ENCODE data around the gene USP19. TPM values are rescaled to one million over a fixed set of nuclear protein-coding genes. Genes with fewer than 3 reads are reported as not detected.

The USP19 gene
- total RNA-seq, 1 donor from 2014 or later: 75.0 TPM

DNA sequence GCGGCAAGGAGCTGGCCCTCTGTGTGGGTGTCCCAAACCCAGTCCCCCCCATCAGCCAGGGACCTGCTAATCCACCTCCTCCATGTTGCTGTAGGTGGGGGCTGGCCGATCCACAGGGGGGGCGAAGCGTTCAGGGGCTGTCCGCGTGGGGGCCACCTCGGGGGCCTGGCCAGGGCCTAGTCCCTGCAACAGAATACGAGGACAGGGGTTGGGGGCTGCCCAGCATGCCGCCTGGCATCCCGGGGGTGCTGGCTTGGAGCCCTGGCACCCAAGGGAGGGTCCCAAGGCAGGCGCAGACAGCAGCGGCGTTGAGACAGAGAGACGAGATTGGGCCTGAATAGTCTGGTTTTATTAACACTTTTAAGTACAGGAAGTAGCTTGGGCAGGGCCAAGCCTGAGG is 12.3 kb downstream of the USP19 start:
- intact Hi-C loops (cut with micrococcal nuclease): no loop called here

GRCh38 chr3:49104427-49105291 is 16.0 kb downstream of the USP19 start, which contains the start of gene QARS1:
Gene QARS1, minus strand, starts transcription at chr3:49104757. Its CDS starts 24 bp downstream, at chr3:49104733.
- intact Hi-C loops (cut with micrococcal nuclease): loop anchor here (1.0 kb wide), 9 partner anchors 10 to 836 kb away; partner anchors contain the start of genes DAG1, IMPDH2, KLHDC8B and QRICH1

- intact Hi-C loops (cut with micrococcal nuclease): loop anchor here (1.0 kb wide), 9 partner anchors 10 to 836 kb away; partner anchors contain the start of genes DAG1, IMPDH2, KLHDC8B and QRICH1
Observed at GRCh38 chr3:49104052-49104426, 16.6 kb downstream of the USP19 start.

DNA sequence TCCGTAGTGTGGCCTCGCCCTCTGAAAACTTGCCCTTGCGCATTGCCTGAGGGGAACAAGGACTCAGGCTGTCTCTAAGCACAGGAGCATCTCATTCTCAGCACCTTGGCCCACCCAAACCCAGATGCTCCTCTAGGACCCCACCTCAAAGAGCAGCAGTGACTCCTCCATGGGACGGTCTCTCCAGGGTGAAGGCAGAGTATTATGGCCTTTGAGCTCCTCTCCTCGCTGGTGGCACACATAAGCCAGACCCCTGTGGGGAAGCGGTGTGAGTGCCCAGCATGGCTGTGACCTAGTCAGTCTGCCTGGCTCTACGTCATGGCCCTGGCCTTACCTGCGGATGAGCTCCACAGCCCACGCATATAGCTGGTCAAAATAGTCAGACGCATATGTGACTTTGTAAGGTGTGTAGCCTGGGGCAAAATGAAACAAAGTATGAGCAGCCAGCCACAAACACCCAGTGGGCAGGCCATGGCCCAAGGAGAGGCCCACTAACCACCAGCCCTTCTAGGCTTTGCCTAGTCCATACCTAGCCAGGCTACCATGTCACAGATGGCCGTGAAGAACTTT is 20.5 kb downstream of the USP19 start:
- intact Hi-C loops (cut with micrococcal nuclease): no loop called here

- intact Hi-C loops (cut with micrococcal nuclease): loop anchor here (10.0 kb wide), 3 partner anchors 576 to 1584 kb away; partner anchors contain the start of genes APEH, ELP6 and ZNF589
Observed at GRCh38 chr3:49098910-49099630, 21.6 kb downstream of the USP19 start.

DNA sequence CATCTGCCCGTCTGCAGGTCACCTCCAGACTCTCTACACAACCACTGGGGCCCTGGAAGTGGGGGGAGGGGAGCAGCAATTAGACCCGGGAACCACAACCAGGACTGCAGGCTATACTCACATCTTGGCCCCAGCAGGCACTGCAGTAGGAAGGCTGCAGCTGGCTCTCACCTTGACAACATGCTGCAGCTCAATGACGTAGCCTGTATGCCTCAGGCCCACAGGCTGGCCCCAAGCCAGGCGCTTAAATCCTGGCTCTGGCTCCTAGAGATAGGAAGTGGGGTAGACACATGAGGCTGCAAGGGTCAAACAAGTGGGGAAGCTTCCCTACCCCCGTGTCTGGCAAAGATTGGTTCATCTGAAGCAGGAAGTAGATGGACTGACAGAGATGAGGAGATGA is 22.2 kb downstream of the USP19 start:
- intact Hi-C loops (cut with micrococcal nuclease): loop anchor here (10.0 kb wide), 3 partner anchors 576 to 1584 kb away; partner anchors contain the start of genes APEH, ELP6 and ZNF589

GRCh38 chr3:49093853-49094767 is 26.5 kb downstream of the USP19 start, which contains the start of gene QRICH1:
Gene QRICH1, minus strand, starts transcription at chr3:49094071. Its CDS starts 17,054 bp downstream, at chr3:49077017.
- intact Hi-C loops (cut with micrococcal nuclease): loop anchor here (1.0 to 10.0 kb wide), 25 partner anchors 10 to 1579 kb away; partner anchors contain the start of genes APEH, ARIH2, C3orf62 and CCDC51

- intact Hi-C loops (cut with micrococcal nuclease): loop anchor here (1.0 to 10.0 kb wide), 5 partner anchors 195 to 1578 kb away; partner anchors contain the start of genes APEH, ELP6, GMPPB and SLC25A20
Observed at GRCh38 chr3:49092938-49093852, 27.4 kb downstream of the USP19 start.

DNA sequence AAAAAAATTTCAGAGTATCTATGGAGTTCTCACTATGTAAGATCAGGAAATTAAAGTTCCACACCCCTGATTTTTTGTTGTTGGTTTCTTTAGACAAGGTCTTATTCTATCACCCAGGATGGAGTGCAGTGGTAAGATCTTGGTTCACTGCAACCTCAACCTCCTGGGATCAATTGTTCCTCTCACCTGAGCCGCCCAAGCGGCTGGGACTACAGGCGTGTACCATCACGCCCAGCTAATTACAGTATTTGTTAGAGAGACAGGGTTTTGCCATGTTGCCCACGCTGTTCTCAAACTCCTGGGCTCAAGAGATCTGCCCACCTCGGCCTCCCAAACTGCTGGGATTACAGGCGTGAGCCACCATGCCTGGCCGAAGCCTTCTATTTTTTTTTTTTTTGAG is 39.2 kb downstream of the USP19 start:
- intact Hi-C loops (cut with micrococcal nuclease): no loop called here

- intact Hi-C loops (cut with micrococcal nuclease): no loop called here
Observed at GRCh38 chr3:49079270-49079669, 41.4 kb downstream of the USP19 start.

DNA sequence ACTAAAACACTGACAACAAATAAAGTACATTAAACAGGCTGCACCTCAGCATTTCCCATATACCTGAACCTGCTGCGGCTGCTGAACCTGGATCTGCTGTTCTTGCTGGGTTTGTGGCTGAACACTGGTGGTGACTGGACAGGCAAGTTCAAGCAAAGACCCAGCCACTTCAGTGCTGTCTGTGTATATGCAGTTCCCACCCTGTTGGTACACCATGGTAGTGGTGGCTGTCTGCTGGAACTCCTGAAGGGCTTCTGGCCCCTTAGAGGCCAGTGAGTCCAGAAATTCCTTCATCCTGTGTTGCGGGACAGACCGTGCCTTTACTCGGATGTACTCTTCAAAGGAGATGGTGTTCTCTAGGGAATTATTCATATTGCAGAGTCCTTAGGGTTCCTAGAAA is 44.0 kb downstream of the USP19 start:
- intact Hi-C loops (cut with micrococcal nuclease): no loop called here

DNA sequence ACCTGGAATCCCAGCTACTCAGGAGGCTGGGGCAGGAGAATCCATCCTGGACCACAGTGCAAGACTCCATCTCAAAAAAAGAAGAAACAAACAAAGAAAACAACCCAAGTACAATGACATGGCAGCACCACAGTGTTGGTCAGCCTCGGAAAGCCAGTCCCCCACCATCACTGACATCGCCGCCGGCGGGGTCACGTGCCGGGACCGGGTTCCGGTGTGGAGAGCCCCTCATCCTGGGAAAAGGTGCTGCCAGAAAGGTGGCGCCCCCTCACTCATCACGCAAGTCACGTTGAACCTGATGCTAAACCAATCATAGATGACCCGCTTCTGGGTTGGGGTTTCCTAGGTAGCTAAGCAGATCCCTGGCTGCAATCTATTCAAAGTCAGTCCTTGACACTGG is 44.5 kb downstream of the USP19 start:
- intact Hi-C loops (cut with micrococcal nuclease): no loop called here

Other genes starting within 250 kb of the USP19 start
- 34.7 and 38.6 TPM in 2 replicates for gene SLC25A20, start 221.9 kb downstream of the USP19 start, total RNA-seq
- 128 and 137 TPM in 2 replicates for gene ARIH2, start 202.0 kb downstream of the USP19 start, total RNA-seq
- gene P4HTM, start 130.6 kb downstream of the USP19 start, total RNA-seq: 43.3 and 48.9 TPM in 2 replicates
- 148 and 151 TPM in 2 replicates for gene WDR6, start 113.4 kb downstream of the USP19 start, total RNA-seq
- 22.2 and 23.1 TPM in 2 replicates for gene DALRD3, start 102.2 kb downstream of the USP19 start, total RNA-seq
- gene NDUFAF3, start 98.7 kb downstream of the USP19 start, total RNA-seq: 119 and 120 TPM in 2 replicates
- 157 and 161 TPM in 2 replicates for gene IMPDH2, start 91.4 kb downstream of the USP19 start, total RNA-seq
- gene QRICH1, start 26.8 kb downstream of the USP19 start, total RNA-seq: 150 TPM in 2 replicates
- gene QARS1, start 16.1 kb downstream of the USP19 start, total RNA-seq: 207 and 215 TPM in 2 replicates
- not detected in 2 replicates for gene LAMB2, start 12.2 kb upstream of the USP19 start, total RNA-seq
- 25.1 and 26.3 TPM in 2 replicates for gene CCDC71, start 45.5 kb upstream of the USP19 start, total RNA-seq
- 2.0 and 2.6 TPM in 2 replicates for gene KLHDC8B, start 50.8 kb upstream of the USP19 start, total RNA-seq
- 14.7 and 16.7 TPM in 2 replicates for gene C3orf62, start 156.4 kb upstream of the USP19 start, total RNA-seq
- 95.2 and 97.2 TPM in 2 replicates for gene USP4, start 219.2 kb upstream of the USP19 start, total RNA-seq
- 120 TPM in 2 replicates for gene GPX1, start 237.5 kb upstream of the USP19 start, total RNA-seq

Data from T-helper 1 cell treated with Interleukin-12 subunit alpha and Interleukin-12 subunit beta and Interleukin-4 antibody, amounts not matched to agents 30 ng/mL and 1 ng/mL, for 36 hours (primary cell).